A673 (cell line): ENCODE measurements around the gene JARID2.

ENCODE experiments used
- EZH2 ChIP-seq: fragments of 200-600 bp; sonication (generic); IDR thresholded peaks from 2 replicates; pipeline ENCODE4 v1.6.1; 2017; ENCODE audit warnings: borderline replicate concordance, low read depth, mild to moderate bottlenecking, mixed read lengths, antibody characterized with exemption, low read length; ENCODE audit not compliant: poor library complexity, severe bottlenecking
- TF ChIP-seq, protein P1 (sequence below): fragments of 300-800, 200-600 bp; sonication (generic); conservative IDR thresholded peaks from 2 replicates; pipeline ENCODE4 v1.5.1; 2017; ENCODE audit warnings: low read depth, mild to moderate bottlenecking, antibody characterized with exemption, low read length, moderate library complexity, mixed read lengths

DNA sequence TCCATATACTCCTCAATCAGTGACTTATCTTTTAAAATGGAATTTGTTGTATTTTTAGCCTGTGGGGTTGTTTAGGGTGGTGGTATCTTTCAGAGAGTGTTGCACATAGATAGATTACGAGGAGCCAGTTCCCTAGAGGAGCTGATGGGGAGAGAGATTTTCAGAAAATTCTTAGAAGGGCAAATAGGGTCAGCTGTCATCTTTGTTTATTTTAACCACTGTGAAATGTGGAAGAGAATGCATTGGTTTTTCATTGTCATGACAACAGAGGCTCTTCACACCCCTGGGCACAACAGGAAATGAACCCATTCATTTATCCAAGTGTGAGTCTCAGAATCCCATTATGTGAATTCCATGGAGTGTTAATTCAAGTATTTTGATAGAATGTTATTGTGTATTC, 188.4 kb downstream of the JARID2 start:
- no peak for TF ChIP-seq EZH2
- TF ChIP-seq, protein P1, sequence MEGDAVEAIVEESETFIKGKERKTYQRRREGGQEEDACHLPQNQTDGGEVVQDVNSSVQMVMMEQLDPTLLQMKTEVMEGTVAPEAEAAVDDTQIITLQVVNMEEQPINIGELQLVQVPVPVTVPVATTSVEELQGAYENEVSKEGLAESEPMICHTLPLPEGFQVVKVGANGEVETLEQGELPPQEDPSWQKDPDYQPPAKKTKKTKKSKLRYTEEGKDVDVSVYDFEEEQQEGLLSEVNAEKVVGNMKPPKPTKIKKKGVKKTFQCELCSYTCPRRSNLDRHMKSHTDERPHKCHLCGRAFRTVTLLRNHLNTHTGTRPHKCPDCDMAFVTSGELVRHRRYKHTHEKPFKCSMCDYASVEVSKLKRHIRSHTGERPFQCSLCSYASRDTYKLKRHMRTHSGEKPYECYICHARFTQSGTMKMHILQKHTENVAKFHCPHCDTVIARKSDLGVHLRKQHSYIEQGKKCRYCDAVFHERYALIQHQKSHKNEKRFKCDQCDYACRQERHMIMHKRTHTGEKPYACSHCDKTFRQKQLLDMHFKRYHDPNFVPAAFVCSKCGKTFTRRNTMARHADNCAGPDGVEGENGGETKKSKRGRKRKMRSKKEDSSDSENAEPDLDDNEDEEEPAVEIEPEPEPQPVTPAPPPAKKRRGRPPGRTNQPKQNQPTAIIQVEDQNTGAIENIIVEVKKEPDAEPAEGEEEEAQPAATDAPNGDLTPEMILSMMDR, result no peak
